Inflammatory macrophage treated with lipopolysaccharide for 1 hour (primary cell): ENCODE data around the gene PTPRQ.

ENCODE experiments used
- DNase-seq, 2 donors: peaks; one replicate each; pipeline ENCODE4 v3.0.0-alpha.2; 2020 to 2022

PTPRQ gene

DNA sequence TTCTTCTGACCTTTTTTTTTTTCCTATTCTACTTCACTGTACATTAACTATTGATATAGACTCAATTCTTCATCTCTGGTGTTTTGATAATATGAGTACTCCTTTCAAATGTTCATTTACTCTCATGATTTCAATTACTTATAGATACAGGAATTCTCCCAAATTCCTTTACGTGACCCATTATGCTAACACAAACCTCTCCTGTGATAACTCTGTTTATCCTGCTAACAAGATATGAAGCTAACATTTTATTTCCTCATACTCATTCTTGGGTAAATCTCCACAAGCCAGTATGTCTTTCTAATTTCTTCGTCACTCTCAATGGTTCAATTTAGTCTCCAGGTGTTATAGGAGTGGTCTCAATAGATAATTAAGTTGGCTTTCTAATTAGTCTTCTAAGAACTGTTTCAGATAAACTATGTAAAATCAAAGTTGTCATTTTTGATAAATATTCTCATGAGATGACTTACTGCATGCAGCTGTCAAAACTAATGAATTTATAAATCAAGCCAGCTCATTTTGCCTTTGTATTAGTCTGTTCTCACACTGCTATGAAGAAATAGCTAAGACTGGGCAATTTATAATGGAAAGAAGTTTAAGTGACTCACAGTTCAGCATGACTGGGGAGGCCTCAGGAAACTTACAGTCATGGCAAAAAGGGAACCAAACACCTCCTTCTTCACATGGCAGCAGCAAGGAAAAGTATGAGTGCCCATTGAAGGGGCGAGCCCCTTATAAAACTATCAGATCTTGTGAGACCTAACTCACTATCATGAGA, 132.8 kb downstream of the PTPRQ start:
- DNase-seq: no peak

- DNase-seq: no peak
Measured at GRCh38 chr12:80580254-80580653, 136.2 kb downstream of the PTPRQ start.

GRCh38 chr12:80581783-80582182, 137.7 kb downstream of the PTPRQ start:
- no peak for DNase-seq

DNA sequence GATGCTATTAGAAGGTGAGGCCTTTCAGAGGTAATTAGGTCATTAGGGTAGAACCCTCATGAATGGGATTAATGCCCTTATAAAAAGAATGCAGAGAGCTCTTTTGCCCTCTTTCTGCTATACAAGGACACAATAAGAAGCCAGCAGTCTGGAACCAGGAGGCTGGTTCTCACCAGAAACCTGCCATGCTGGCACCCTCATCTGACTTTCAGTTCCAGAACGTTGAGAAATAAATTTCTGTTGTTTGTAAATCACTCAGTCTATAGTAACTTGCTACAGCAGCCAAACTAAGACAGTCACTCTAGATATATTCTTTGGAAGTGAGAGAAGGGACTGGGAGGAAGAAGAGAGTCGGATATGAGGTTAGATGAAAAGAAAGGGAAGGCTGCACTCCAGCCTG, 138.4 kb downstream of the PTPRQ start:
- DNase-seq: no peak

DNA sequence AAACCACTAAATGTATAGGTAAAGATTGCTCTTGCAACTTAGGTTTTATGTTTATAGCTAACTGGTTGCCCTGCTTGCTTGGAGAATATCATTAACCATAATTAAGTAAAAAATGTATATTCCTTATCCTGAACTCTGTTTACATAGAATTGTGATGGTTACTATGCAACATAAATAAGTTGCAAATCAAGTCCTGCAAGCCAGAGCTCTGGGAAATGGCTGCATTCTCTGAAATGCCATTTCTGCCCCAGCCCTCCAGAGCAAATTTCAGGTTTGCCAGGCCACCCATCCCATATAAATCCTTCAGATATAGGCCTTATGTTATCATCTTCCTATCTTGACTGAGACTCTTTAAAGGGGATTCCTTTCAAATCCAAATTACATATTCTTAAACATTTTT, 145.0 kb downstream of the PTPRQ start:
- DNase-seq: no peak

- no peak for DNase-seq
Measured at GRCh38 chr12:80590085-80590484, 146.1 kb downstream of the PTPRQ start.

DNA sequence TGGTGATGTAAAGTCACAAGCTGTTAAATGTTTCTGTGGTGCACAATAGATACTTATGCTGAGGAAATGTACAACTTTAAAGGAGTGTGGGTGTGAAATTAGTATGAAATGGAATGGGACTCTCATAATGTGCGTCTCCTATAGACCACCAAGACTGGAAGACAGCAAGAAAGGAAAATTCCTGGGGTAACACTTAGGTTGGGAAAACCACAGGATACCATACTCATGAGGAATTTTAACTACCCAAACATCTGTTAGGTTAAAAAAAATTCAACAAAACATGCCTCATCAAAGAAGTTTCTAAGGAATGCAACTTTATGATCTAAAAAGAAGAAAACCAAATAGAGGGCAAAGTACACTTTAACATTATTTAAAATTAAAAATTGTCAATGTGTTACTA, 149.7 kb downstream of the PTPRQ start:
- DNase-seq: no peak

- no peak for DNase-seq
Measured at GRCh38 chr12:80596509-80596908, 152.5 kb downstream of the PTPRQ start.

DNA sequence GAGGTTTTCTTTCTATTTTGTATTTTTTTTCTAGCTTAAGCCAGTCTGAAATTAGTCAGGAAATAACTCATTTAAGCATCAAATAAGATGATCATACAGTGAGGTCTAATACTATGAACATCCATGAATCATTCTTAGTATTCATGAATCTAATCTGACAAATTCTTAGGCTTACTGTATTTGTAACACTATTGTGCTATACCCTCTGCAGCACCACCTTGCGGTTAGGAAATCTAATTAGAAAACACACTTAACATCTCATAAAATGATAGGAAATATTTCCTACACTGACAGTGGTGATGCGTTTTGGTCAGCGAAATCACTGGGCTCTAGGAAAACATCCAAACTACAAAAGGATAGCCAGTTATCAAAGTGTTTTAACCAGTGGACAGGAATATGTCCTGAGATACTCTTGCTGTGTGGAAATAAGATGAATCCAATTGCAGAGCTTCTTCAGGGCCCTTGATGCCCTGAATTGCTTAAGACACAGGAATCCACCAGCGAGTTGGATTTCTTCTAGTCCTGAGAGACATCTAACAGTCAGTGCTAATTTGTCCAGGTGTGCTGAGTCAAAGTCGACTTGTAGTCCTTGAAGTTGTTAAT, 154.1 kb downstream of the PTPRQ start:
- DNase-seq: no peak

DNA sequence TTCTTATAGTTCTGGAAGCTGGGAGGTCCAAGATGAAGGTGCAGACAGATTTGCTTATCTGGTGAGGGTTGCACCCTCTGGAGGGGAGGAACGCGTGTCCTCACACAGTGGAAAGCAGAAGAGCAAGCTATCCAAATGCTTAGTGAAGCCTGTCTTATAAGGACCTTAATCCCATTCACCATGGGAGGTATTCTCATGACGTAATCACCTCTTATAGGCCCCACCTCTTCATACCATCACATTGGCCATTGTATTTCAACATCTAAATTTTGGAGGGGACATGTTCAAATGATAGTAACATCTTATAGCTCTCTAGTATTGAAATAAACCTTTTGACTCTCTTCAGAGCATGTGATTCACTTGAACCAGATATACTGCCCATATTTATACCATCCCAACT, 158.4 kb downstream of the PTPRQ start:
- no peak for DNase-seq

DNA sequence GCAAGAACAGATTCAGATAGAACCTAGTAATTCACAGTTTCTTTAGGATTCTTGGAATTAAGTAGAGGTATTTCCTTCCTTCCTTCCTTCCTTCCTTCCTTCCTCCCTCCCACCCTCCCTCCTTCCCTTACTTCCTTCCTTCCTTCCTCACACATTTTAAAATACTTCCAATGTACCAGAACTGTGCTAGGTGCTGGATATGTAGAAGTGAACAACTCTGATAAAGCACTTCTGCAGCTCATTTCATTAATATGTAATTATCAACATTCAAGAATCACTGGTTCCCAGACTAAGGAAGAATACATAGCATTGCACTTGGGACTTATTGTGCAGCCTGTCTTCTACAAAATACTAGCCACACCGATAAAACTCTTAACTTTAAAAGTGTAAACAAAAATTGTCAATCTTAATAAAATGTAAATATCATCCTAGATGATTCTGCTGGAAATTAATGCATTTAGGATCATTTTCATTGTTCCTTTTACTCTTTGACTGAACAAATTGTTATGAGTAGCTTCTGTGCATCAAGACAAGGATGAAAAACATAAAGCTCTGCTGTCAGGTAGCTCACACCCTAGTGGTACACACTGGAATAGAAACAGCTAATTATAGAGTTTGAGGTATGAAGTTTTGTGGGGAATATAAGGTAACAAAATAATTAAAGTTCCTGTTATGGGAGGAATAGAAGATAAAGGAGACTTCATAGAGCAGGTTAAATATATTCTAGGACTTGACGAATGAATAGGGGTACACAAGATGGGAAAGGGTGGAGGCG, 163.5 kb downstream of the PTPRQ start:
- no peak for DNase-seq

- no peak for DNase-seq
Measured at GRCh38 chr12:80617733-80618132, 173.7 kb downstream of the PTPRQ start.

GRCh38 chr12:80620281-80620680, 176.2 kb downstream of the PTPRQ start:
- no peak for DNase-seq

GRCh38 chr12:80622271-80622670, 178.2 kb downstream of the PTPRQ start:
- no peak for DNase-seq

DNA sequence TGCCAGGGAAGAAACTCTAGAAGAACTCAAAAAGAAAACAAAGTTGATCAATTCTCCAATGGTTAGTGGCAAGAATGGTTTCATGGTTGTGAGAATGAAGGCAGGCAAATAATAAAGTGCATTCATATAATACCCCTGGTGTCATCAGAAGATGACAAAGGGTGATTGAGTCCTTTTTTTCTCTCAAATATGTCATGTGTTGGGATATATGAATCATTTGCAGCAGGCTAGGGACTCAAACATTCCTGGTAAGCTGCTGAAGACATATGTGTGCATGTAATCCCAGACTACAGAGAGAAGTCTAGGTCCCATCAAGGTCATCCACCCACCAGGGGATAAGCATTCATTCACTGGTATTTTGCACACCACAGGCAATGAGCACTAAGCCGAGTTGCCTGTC, 181.0 kb downstream of the PTPRQ start:
- no peak for DNase-seq

- no peak for DNase-seq
Measured at GRCh38 chr12:80625901-80626300, 181.9 kb downstream of the PTPRQ start.

- DNase-seq: no peak
Measured at GRCh38 chr12:80627782-80628181, 183.7 kb downstream of the PTPRQ start.

GRCh38 chr12:80632835-80633234, 188.8 kb downstream of the PTPRQ start:
- DNase-seq: no peak

- DNase-seq: no peak
Measured at GRCh38 chr12:80634903-80635302, 190.9 kb downstream of the PTPRQ start.

GRCh38 chr12:80636832-80637231, 192.8 kb downstream of the PTPRQ start:
- no peak for DNase-seq

GRCh38 chr12:80641936-80642335, 197.9 kb downstream of the PTPRQ start:
- DNase-seq: no peak

- no peak for DNase-seq
Measured at GRCh38 chr12:80643961-80644360, 199.9 kb downstream of the PTPRQ start.

DNA sequence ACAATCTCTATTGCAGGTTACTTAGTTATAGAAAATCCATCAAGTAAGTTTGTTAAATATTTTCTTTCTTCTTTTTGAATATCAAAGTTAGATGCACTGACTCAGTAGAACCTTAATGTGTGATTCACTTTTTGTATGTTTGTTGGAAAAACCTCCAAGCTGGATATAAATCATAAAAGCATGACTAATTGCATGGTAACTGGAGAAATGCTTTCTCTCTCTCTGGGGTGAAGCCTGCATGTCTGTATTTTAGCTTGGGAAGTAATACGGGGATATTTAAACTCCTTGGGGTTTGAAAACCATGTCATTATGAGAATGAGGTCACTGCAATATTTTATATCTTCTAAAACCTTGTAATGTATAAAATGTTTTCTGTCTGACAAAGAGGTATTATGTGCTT, 204.8 kb downstream of the PTPRQ start:
- no peak for DNase-seq

DNA sequence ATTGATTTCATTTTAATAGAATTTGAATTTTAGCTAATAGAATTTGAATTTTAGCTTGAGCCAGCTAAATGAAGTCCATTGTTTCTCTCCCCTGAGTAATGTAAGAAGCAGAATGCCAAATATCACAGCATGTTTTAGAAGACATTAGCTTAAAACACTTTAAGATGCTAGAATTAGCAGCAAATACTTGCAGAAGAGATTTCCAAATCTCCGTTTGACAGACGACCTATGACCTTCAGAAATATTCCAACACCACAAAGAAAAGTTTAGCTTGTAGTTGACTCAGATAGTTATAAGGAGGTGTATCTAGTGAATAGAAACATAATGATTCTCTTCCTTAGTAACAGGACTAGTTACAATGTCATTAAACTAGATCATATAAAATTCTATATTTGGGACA, 211.7 kb downstream of the PTPRQ start:
- no peak for DNase-seq
